NK-92 treated with Interleukin-12 subunit alpha and Interleukin-12 subunit beta, amount 100 ng/mL, for 24 hours (cell line): ENCODE results near the gene TMEM222.
"Not testable (repeated sequence)": the region's sequence is repeated elsewhere in the genome, so short reads cannot be mapped to it uniquely, and the experiment has no call there.

Experiments used
- DNase-seq: peaks from one replicate; lab custom pipeline; 2025; lab: John Stamatoyannopoulos, UW

Gene TMEM222

DNA sequence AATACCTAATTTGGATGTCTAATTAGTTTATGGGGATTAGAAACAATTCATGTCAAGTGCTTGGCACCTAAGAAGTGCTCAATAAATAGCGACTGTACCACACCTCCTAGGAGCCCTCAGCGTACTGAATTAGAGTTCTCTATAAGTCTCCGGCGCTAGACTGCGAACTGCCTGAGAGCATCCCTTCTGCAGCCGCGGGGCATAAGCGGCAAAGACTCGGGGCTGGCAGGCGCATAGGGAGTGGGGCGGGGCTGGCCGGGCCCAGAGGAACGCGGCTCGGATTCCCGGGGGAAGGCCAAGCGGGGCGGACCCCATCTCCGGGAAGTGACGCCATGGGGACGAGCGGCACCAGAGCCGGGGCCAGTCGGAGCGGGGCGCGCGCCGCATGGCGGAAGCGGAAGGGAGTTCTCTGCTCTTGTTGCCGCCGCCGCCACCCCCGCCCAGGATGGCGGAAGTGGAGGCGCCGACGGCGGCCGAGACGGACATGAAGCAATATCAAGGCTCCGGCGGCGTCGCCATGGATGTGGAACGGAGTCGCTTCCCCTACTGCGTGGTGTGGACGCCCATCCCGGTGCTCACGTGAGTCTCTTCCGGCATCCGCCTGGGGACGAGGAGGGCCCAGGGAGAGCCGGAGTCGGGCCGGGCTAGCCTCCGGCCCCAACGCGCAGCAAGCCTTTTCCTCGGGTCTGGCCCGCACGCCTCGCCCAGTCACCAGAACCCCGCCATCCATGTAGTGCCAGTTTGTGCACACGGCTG lies at the start of gene TMEM222:
TSS of gene TMEM222 (plus strand) at position 351 of the 756 bp plus-strand sequence. CDS start at position 386, 35 bp downstream.
- DNase-seq: peak; percentile 93

- DNase-seq: no peak
Measured at GRCh38 chr1:27274204-27274603, 47.8 kb upstream of the TMEM222 start.

DNA sequence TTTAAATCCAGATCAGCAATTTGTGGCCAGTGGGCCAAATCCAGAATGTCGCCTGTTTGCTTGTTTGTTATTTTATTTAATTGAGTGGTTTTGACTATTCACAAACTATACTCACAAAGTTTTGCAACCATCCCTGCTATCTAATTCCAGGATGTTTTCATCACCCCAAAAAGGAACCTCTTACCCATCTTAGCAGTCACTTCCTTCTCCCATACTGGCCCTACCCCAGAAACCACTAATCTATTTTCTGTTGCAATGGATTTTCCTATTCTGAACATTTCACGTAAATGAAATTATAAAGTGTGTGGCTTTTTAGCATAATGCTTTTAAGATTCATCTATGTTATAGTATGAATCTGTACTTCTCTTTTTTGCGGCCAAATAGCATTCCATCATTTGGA lies 46.3 kb upstream of the TMEM222 start:
- DNase-seq: no peak

DNA sequence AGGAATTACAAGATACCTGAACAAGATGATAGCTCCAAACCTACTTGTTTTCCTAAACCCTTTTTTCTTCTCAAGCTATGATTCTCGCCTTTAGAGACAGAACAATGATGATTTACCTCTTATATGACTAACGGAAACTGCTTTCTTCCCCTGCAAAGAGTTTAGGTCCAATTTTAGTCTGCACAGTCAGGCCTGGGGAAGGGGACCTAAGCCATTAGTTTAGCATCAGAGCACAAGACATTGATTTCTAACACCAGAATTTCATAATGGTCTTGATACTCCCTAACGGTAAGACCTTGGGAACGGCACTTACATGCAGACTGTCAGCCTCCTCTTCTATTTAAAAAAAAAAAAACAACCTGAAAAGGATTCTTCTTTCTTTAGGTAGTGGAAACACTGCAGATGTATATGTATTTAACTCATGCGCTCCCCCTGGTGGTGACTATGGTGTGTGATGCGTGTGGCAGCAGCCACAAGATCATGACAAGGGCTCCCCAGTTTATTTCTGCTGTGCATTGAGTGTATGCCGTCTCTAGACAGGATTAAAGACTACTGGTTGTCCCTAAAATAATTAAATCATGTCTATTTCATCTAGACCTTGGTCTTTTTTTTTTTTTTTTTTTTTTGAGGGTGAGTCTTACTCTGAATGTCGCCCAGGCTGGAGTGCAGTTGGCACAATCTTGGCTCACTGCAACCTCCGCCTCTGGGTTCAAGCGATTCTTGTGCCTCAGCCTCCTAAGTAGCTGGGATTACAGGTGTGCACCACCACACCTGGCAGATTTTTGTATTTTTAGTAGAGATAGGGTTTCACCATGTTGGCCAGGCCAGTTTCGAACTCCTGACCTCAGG lies 37.3 kb upstream of the TMEM222 start:
- DNase-seq: peak; percentile 66

GRCh38 chr1:27285274-27285660 lies 36.7 kb upstream of the TMEM222 start:
- no peak for DNase-seq

DNA sequence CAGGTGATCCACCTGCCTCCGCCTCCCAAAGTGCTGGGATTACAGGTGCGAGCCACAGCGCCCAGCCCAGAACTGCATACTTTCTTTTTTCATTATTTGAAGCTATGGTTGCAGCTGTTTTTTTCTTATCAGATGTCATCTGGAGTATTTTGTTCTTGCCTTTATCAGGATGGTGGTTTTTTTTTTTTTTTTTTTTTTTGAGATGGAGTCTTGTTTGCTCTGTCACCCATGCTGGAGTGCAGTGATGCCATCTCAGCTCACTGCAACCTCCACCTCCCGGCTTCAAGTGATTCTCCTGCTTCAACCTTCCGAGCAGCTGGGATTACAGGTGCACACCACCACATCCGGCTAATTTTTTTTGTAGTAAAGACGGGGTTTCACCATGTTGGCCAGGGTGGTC lies 36.1 kb upstream of the TMEM222 start:
- not testable (repeated sequence) for DNase-seq

GRCh38 chr1:27289125-27289524 lies 32.8 kb upstream of the TMEM222 start:
- not testable (repeated sequence) for DNase-seq

DNA sequence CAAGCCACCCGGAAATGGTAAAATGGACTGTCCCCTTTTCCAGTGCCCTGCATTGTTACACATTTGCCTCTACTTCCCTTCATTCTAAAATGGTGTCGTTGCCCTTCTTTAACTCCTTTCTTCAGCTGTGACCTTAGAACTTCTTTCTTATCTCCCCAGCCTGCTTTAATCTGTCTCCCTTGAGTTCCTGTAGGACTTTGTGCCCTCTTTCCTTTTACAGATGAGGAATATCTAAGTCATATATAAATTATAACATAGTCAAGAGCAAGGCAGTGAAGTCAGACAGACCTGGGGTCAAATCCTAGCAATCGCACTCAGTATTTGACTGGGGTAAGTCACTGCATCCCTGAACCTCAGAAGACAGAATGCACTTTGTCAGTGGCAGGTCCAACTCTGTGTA lies 31.4 kb upstream of the TMEM222 start:
- DNase-seq: no peak

DNA sequence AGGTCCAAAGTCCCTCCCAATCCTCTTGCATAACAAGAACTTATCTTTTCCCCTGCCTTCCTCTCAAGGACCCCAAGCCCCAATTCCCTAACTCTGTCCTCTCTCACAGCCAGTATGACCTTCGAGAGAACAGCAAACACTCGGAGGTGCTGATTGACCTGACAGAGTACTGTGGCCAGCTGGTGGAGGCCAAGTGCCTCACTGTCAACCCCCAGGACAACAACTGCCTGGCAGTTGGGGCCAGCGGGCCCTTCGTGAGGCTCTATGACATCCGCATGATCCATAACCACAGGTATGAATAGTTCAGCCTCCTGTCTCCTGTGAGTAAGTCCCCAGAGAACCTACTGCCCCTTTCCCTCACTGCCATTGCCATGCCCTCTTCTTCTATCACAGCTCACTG lies 29.9 kb upstream of the TMEM222 start:
- DNase-seq: no peak

GRCh38 chr1:27293915-27294314 lies 28.0 kb upstream of the TMEM222 start:
- DNase-seq: no peak

GRCh38 chr1:27296773-27297291 lies 25.1 kb upstream of the TMEM222 start:
- DNase-seq: peak; percentile 15

- no peak for DNase-seq
Measured at GRCh38 chr1:27297903-27298302, 24.1 kb upstream of the TMEM222 start.

DNA sequence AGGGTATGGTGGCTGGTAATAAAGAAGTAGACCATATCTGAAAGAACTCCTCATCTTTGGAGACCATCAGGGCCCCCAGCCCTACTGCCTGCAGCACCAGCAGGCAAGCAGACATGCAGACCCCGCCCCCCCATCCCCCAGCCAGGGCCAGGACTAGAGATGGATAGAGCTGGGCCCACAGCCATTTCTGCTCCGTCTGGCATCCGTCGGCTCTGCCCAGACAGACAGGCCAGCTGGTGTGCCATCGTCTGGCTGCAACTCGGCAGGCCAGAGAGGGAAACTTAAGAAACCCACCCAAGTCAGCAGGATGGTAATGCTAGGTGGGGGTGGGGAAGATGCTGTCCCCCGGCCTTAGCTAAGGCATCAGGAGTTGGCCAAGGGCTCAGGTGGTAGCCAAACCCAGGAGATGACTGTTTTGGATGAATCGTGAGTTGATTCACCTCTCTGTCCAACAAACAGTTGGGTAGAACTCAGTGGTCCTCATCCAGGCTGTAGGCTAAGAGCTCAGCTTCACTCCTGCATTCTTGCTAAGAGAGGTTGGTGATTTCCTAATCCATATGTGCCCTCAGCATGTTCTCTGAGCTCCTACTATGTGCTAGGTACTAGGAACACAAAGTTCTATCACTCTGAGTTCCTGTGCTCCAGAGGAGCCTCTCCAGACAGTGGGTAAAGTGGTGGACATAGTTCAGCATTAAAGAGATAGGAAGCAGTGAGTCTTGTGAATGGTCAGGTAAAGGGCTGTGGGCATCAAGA lies 23.2 kb upstream of the TMEM222 start:
- no peak for DNase-seq

GRCh38 chr1:27299385-27300271 lies 22.3 kb upstream of the TMEM222 start:
- DNase-seq: no peak

GRCh38 chr1:27300341-27301051 lies 21.5 kb upstream of the TMEM222 start:
- DNase-seq: peak; percentile 23

- DNase-seq: no peak
Measured at GRCh38 chr1:27301052-27301422, 20.9 kb upstream of the TMEM222 start.

GRCh38 chr1:27301582-27302199 lies 20.3 kb upstream of the TMEM222 start:
- DNase-seq: no peak

DNA sequence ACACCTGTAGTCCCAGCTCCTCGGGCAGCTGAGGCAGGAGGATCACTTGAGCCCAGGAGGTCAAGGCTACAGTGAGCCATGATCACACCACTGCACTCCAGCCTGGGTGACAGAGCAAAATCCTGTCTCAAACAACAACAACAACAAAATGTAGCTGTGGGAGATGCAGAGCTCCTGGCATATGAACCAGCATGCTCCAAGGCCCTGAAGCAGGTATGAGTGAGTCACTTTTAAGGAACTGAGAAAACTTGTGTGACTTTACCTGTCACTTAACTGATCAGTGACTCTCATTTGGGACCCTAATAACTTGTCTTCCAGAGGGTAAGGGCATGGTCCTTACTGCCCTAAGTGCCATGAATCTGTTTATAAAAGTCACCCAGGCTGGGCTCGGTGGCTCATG lies 19.4 kb upstream of the TMEM222 start:
- DNase-seq: no peak

GRCh38 chr1:27303509-27303908 lies 18.5 kb upstream of the TMEM222 start:
- no peak for DNase-seq

GRCh38 chr1:27306071-27306470 lies 15.9 kb upstream of the TMEM222 start:
- DNase-seq: no peak
